Measurements from ENCODE around the gene CRELD2. TPM values are rescaled to one million over a fixed set of nuclear protein-coding genes. Genes with fewer than 3 reads are reported as not detected.

The CRELD2 gene
- total and polyA plus RNA-seq, 2 of the 13 experiments (the other 11 are each of a cell fraction or from before 2014, with no cell fraction given), result 17.2 to 44.7 TPM

GRCh38 chr22:49942565-49943404, 24.4 kb downstream of the CRELD2 start (continued):
- TF ChIP-seq CBX5 (CRISPR knock-in tag; IDR thresholded peaks at IDR 0.05; ENCODE audit: borderline replicate concordance) (peak; percentile 45; the same call in 1 of the 2 replicates), HMGXB4 (CRISPR knock-in tag; IDR thresholded peaks at IDR 0.05; ENCODE audit: borderline replicate concordance in 1 of 2, low read depth in 1 of 2) (peak; percentile 18 to 76; a peak in 1 of 4 replicates), ZNF230 (CRISPR knock-in tag; IDR thresholded peaks at IDR 0.05) (peak; percentile 86; the same call in 1 of the 2 replicates), HNF4A (CRISPR knock-in tag; IDR thresholded peaks at IDR 0.05) (peak; percentile 44; the same call in 1 of the 2 replicates), TRIM22 (IDR thresholded peaks at IDR 0.05) (no peak), ZSCAN29 (CRISPR knock-in tag; conservative IDR thresholded peaks at IDR 0.05) (peak; percentile 75; the same call in 1 of the 2 replicates), RAD51 (IDR thresholded peaks at IDR 0.05; ENCODE audit: borderline replicate concordance) (peak; percentile 33; the same call in 1 of the 2 replicates), ZNF138 (CRISPR knock-in tag; IDR thresholded peaks at IDR 0.05; ENCODE audit: low read depth) (no peak), ZSCAN12 (CRISPR knock-in tag; IDR thresholded peaks at IDR 0.05) (0 out of 2 replicates have a peak, but pooled peaks have one; percentile 46), ZC3H13 (CRISPR knock-in tag; IDR thresholded peaks at IDR 0.05) (0 out of 2 replicates have a peak, but pooled peaks have one; percentile 40), CHD4 (IDR thresholded peaks at IDR 0.05; ENCODE audit: borderline replicate concordance, low read length) (peak; percentile 63; the same call in 1 of the 2 replicates), CENPT (CRISPR knock-in tag; IDR thresholded peaks at IDR 0.05; ENCODE audit: low read depth) (no peak), ZBTB14 (CRISPR knock-in tag; IDR thresholded peaks at IDR 0.05) (no peak), KLF6 (CRISPR knock-in tag; IDR thresholded peaks at IDR 0.05) (no peak), ZNF275 (CRISPR knock-in tag; IDR thresholded peaks at IDR 0.05; ENCODE audit: borderline replicate concordance) (no peak), ZNF7 (CRISPR knock-in tag; IDR thresholded peaks at IDR 0.05) (no peak; the same call in 1 of the 2 replicates), RXRB (CRISPR knock-in tag; IDR thresholded peaks at IDR 0.05; ENCODE audit: borderline replicate concordance) (peak; percentile 66; the same call in 1 of the 2 replicates), TCF7 (IDR thresholded peaks at IDR 0.05; ENCODE audit: low read depth) (no peak), XBP1 (CRISPR knock-in tag; IDR thresholded peaks at IDR 0.05) (no peak), ZNF121 (CRISPR knock-in tag; IDR thresholded peaks at IDR 0.05) (peak; percentile 39; the same call in 1 of the 2 replicates), NAIF1 (CRISPR knock-in tag; IDR thresholded peaks at IDR 0.05; ENCODE audit: borderline replicate concordance) (no peak), RFX3 (CRISPR knock-in tag; IDR thresholded peaks at IDR 0.05) (no peak), NR2F2 (IDR thresholded peaks at IDR 0.05; ENCODE audit: borderline replicate concordance, low read depth) (no peak; the same call in 1 of the 2 replicates), SOX5 (CRISPR knock-in tag; IDR thresholded peaks at IDR 0.05; ENCODE audit: borderline replicate concordance) (peak; percentile 48; the same call in 1 of the 2 replicates), ZFY (CRISPR knock-in tag; IDR thresholded peaks at IDR 0.05) (peak; percentile 85)

Data from HepG2 (cell line).